Measurements from ENCODE around the gene ACTG1. TPM values are rescaled to one million over a fixed set of nuclear protein-coding genes. Genes with fewer than 3 reads are reported as not detected.
A peak's percentile ranks its signal among the peaks of the same experiment; 100 is the strongest.

Gene ACTG1
- total RNA-seq, 1 donor from 2014 or later = 4,391 TPM

DNA sequence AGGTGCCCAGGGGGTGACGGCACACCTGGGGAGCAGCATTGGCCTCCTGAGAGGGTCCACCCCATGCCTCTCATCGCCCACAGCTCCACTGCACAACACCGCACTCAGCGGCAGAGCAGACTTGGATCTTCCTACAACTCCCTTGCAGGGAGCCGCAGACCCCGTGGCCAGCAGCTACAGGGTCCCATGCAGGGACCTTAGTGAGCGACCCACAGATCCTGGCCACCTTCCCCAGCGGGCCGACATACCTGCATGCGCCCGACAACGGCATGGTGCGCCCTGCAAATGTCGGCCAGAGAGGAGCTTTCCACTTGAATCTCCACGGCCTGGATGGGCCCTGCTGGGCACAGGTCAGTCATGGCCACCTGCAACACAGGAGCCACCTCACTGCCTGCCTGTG is 31.2 kb upstream of the ACTG1 start:
- Mint-ChIP-seq H3K36me3 (peaks cover 2% of the 10 kb centered on the region), H3K9me3 (no peaks in the 10 kb centered on the region), H3K27ac (no peak overlapping the region), H3K27me3 (ENCODE audit: low read depth) (no peaks in the 10 kb centered on the region), H3K4me3 (no peak overlapping the region), H3K4me1 (no peaks in the 10 kb centered on the region)
- no peak for DNase-seq (ENCODE audit: low spot score in 2 of 2, unreplicated experiment in 2 of 2)
- TF ChIP-seq, protein P1, sequence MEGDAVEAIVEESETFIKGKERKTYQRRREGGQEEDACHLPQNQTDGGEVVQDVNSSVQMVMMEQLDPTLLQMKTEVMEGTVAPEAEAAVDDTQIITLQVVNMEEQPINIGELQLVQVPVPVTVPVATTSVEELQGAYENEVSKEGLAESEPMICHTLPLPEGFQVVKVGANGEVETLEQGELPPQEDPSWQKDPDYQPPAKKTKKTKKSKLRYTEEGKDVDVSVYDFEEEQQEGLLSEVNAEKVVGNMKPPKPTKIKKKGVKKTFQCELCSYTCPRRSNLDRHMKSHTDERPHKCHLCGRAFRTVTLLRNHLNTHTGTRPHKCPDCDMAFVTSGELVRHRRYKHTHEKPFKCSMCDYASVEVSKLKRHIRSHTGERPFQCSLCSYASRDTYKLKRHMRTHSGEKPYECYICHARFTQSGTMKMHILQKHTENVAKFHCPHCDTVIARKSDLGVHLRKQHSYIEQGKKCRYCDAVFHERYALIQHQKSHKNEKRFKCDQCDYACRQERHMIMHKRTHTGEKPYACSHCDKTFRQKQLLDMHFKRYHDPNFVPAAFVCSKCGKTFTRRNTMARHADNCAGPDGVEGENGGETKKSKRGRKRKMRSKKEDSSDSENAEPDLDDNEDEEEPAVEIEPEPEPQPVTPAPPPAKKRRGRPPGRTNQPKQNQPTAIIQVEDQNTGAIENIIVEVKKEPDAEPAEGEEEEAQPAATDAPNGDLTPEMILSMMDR (IDR thresholded peaks at IDR 0.05; ENCODE audit: unreplicated experiment) = no peak

DNA sequence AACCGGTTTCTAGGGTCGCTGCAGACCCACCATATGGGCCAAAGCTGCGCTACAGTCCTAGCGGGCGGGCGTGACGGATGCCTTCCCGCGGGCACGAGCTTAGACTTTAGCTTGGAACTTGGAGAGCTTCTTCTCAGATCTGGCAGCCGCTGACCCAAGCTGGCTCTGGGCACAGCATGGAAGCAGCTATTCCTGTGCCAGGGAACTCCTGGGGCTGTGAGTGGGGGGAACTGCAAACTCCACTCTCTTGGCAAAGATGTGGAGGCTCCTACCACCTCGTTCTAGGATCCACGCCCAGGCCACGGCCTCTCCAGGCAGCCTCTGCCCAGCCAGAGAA is 30.7 kb upstream of the ACTG1 start:
- no peak overlapping the region for H3K27ac Mint-ChIP-seq
- H3K9me3 Mint-ChIP-seq = no peaks in the 10 kb centered on the region
- peaks cover 2% of the 10 kb centered on the region for H3K36me3 Mint-ChIP-seq
- H3K27me3 Mint-ChIP-seq (ENCODE audit: low read depth) = peaks cover 2% of the 10 kb centered on the region
- no peak for DNase-seq (ENCODE audit: low spot score in 2 of 2, unreplicated experiment in 2 of 2)
- no peak overlapping the region for H3K4me3 Mint-ChIP-seq
- TF ChIP-seq, protein P1 (IDR thresholded peaks at IDR 0.05; ENCODE audit: unreplicated experiment) = no peak
- no peaks in the 10 kb centered on the region for H3K4me1 Mint-ChIP-seq

DNA sequence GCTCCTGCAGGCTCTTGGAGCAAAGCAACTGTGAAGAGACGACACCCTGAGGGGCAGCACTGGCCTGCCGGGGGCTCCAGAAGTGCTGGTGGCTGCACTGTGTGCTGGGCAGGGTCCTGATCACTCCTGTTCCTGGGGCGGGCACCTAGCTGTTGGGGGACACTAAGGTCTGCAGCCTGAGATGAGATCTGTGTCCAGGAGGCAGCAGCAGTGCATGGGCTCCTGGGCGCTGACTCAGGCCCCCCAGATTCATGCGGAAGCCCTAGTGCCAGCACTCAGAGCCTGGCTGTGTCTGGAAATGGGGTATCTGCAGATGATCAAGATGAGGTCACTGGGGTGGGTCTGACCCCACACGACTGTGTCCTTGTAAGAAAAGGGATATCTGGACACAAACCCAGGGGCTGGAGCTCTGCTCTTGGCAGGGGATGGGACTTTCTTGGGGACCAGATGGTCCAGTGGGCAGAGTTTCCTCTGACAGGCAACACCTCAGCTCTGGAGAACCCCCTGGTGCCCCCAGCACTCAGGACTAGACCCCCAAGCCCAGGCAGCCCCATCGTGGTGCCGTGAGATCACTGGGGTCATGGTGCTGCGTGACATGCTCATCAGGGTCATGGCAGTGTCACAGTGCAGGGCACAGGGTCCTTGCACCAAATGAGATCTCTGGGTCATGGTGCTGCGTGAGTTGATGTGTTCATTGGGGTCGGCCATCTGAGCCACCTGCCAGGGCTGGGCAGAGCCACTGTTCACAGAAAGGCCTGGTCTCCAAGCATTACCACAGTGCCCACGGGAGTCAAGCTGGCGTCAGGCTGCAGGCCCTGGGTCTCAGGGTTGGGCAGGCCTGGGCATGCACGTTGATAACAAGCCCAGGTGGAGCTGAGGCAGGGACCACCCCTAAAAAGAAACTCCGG is 30.1 kb upstream of the ACTG1 start:
- peak overlapping the region; percentile 11 for H3K27ac Mint-ChIP-seq
- H3K4me3 Mint-ChIP-seq = no peak overlapping the region
- TF ChIP-seq, protein P1 (IDR thresholded peaks at IDR 0.05; ENCODE audit: unreplicated experiment) = no peak
- H3K36me3 Mint-ChIP-seq = peaks cover 5% of the 10 kb centered on the region
- peaks cover 6% of the 10 kb centered on the region for H3K27me3 Mint-ChIP-seq (ENCODE audit: low read depth)
- H3K4me1 Mint-ChIP-seq = no peaks in the 10 kb centered on the region
- no peaks in the 10 kb centered on the region for H3K9me3 Mint-ChIP-seq
- no peak for DNase-seq (ENCODE audit: low spot score in 2 of 2, unreplicated experiment in 2 of 2)

DNA sequence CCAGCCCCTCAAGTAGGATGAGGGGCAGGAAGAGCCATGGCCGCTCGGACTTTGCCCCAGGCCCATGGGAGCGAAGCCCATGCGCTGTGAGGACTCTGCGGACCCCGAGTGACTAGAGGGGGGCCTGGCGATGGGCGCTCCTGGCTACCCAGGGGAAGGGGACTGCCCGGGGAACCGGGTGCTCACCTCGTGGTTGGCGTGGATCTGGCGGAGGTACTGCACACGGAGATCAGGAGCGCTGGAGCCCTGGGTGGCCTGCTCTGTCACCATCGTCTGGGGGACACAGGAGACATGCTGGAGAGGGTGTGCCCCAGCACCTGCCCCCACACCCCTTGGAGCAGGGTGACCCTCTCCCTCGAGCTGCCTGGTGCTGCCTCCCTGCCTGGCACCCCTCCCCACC is 28.5 kb upstream of the ACTG1 start:
- TF ChIP-seq, protein P1 (IDR thresholded peaks at IDR 0.05; ENCODE audit: unreplicated experiment) = no peak
- DNase-seq (ENCODE audit: low spot score in 2 of 2, unreplicated experiment in 2 of 2) = no peak
- H3K27ac Mint-ChIP-seq = no peak overlapping the region
- H3K9me3 Mint-ChIP-seq = no peaks in the 10 kb centered on the region
- H3K36me3 Mint-ChIP-seq = peaks cover 5% of the 10 kb centered on the region
- peaks cover 16% of the 10 kb centered on the region for H3K27me3 Mint-ChIP-seq (ENCODE audit: low read depth)
- H3K4me1 Mint-ChIP-seq = no peaks in the 10 kb centered on the region
- no peak overlapping the region for H3K4me3 Mint-ChIP-seq

DNA sequence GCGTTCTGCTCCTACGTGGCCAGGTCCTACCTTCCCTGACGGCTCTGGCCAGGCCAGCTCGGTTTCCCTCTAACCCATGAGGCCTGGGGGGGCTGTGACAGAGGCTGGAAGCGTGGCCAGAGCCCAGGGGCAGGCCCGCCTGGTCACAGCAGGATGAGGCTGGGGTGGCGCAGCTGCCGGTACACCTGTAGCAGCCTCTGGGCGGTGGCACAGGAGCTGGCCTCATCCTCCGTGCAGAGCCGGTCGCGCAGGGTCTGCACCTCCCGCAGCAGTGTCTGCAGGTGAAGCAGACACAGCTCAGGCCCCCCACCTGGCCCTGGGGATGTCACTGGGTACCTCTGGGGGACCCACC is 28.1 kb upstream of the ACTG1 start:
- H3K9me3 Mint-ChIP-seq = no peaks in the 10 kb centered on the region
- peaks cover 21% of the 10 kb centered on the region for H3K27me3 Mint-ChIP-seq (ENCODE audit: low read depth)
- TF ChIP-seq, protein P1 (IDR thresholded peaks at IDR 0.05; ENCODE audit: unreplicated experiment) = no peak
- peaks cover 5% of the 10 kb centered on the region for H3K36me3 Mint-ChIP-seq
- DNase-seq (ENCODE audit: low spot score in 2 of 2, unreplicated experiment in 2 of 2) = no peak
- H3K27ac Mint-ChIP-seq = no peak overlapping the region
- no peak overlapping the region for H3K4me3 Mint-ChIP-seq
- no peaks in the 10 kb centered on the region for H3K4me1 Mint-ChIP-seq

Data from mesothelial cell of epicardium (in vitro differentiated cells).